GM12864 (cell line): ENCODE measurements around the gene HADHB.
"Not testable (repeated sequence)": the region's sequence is repeated elsewhere in the genome, so short reads cannot be mapped to it uniquely, and the experiment has no call there.

Source experiments
- DNase-seq: peaks from one replicate; pipeline ENCODE4 v3.0.0-alpha.2; 2011; ENCODE audit warnings: low read depth
- H3K4me3 ChIP-seq: 2 replicates; pipeline ENCODE4 v1.5.1; 2011; ENCODE audit warnings: mild to moderate bottlenecking, low read depth, low read length, control low read depth
- CTCF ChIP-seq: IDR thresholded peaks from 2 replicates; pipeline ENCODE4 v1.5.1; 2011; ENCODE audit warnings: low read depth, mild to moderate bottlenecking, moderate library complexity, low read length, control low read depth, inconsistent platforms; ENCODE audit errors: missing control alignments

HADHB gene

DNA sequence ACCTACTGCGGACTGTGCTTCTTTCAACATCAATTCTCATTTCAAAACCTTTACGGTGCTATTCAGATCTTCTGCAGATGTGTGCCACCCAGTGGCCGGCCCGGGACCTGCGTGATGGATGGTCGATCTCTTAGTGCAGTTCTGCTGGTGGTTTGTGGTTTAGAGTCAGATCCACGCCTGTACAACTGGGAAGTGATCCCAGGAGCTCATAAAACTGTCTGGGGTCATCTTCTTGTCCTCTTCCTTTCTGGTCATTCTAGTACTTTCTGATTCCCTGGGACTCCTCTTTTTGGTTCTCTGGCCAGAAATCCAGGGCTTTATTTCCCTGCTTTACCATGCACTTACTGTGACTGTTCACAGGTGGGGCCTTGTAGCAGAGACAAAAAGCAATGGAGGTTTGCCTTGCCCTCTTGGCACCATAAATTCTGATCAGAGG, 85.4 kb downstream of the HADHB start:
- no peak overlapping the region for H3K4me3 ChIP-seq
- DNase-seq: peak; percentile 43
- TF ChIP-seq CTCF: peak; percentile 93

GRCh38 chr2:26330604-26331003, 85.9 kb downstream of the HADHB start:
- DNase-seq: no peak
- no peak for TF ChIP-seq CTCF
- no peak overlapping the region for H3K4me3 ChIP-seq

DNA sequence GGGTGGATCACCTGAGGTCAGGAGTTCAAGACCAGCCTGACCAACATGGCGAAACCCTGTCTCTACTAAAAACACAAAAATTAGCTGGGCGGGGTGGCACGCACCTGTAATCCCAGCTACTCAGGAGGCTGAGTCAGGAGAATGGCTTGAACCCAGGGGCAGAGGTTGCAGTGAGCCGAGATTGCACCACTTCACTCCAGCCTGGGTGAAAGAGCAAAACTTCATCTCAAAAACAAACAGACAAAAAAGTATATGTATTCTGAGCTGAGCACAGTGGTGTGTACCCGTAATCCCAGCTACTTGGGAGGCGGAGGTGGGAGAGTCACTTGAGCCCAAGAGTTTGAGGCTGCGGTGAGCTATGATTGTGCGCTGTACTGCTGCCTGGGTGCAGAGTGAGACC, 86.6 kb downstream of the HADHB start:
- not testable (repeated sequence) for DNase-seq, H3K4me3 ChIP-seq

GRCh38 chr2:26333293-26333692, 88.6 kb downstream of the HADHB start:
- H3K4me3 ChIP-seq: no peak overlapping the region
- no peak for TF ChIP-seq CTCF
- no peak for DNase-seq

DNA sequence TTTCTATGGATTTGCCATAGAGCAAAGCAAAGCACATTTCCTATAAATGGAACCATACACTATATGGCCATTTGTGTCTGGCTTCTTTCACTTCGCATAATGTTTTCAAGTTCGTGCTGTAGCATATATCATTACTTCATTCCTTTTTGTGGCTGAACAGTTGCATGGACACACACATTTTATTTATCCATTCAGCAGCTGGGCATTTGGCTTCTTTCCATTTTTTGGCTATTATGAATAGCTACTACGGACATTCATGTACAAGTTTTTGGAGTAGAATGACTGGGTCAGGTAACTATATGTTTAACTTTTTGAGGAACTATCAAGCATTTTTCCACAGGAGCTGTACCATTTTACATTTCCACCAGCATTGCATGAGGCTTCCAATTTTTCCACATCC, 90.5 kb downstream of the HADHB start:
- no peak for TF ChIP-seq CTCF
- DNase-seq: no peak
- no peak overlapping the region for H3K4me3 ChIP-seq

DNA sequence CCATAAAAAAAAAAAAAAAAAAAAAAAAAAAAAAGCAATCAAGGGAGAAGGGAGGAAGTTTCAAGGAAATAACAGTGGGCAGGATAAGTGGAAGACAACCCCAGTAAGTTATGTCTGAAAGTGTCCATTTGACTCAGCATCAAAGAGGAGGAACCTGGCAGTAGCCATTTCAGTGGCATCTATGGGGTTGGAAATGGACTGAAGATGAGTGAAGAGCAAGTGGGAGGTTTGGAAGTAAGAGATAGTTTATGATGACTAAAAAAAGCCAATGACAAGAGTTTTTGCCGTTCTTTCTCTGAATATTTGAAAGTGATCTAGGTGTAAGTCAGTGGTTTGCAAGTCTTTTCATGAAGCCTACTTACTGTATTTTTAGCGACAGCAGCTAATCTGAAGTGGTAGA, 92.0 kb downstream of the HADHB start:
- H3K4me3 ChIP-seq: no peak overlapping the region
- no peak for TF ChIP-seq CTCF
- DNase-seq: no peak

- DNase-seq: no peak
- H3K4me3 ChIP-seq: no peak overlapping the region
- TF ChIP-seq CTCF: no peak
Observed at GRCh38 chr2:26337298-26337697, 92.6 kb downstream of the HADHB start.
